Liver (tissue), 3 donors: ENCODE data around the gene HSD3B1.

Experiments used
- CTCF ChIP-seq: fragments of 150-350 bp; IDR thresholded peaks from 2 replicates; pipeline ENCODE4 v1.5.1; 2017; ENCODE audit warnings: improper control_type of control experiment, low read depth, low read length; ENCODE audit not compliant: missing input control
- FOXA2 ChIP-seq: IDR thresholded peaks from 2 replicates; pipeline ENCODE4 v1.6.1; 2016; ENCODE audit warnings: antibody characterized with exemption
- MAX ChIP-seq: IDR thresholded peaks from 2 replicates; pipeline ENCODE4 v1.6.1; 2016; ENCODE audit warnings: antibody characterized with exemption
- RXRA ChIP-seq, 2 donors: IDR thresholded peaks; 2 replicates each; pipeline ENCODE4 v1.6.1; 2017 to 2018; ENCODE audit warnings: antibody characterized with exemption in 2 of 2, mild to moderate bottlenecking in 1 of 2
- SP1 ChIP-seq: IDR thresholded peaks from 2 replicates; pipeline ENCODE4 v1.6.1; 2018; ENCODE audit warnings: antibody characterized with exemption, mild to moderate bottlenecking
- TAF1 ChIP-seq: conservative IDR thresholded peaks from 2 replicates; pipeline ENCODE4 v1.6.1; 2016; ENCODE audit warnings: antibody characterized with exemption, mild to moderate bottlenecking
- YY1 ChIP-seq: IDR thresholded peaks from 2 replicates; pipeline ENCODE4 v1.6.1; 2016; ENCODE audit warnings: antibody characterized with exemption, mild to moderate bottlenecking
- donor health status: healthy.
- donor health status: healthy.

GRCh38 chr1:119516680-119517079, 9.7 kb downstream of the HSD3B1 start:
- TF ChIP-seq CTCF: peak; percentile 13
- TF ChIP-seq YY1: no peak
- no peak for TF ChIP-seq SP1
- no peak for TF ChIP-seq MAX
- TF ChIP-seq TAF1: no peak
- TF ChIP-seq FOXA2: no peak
- TF ChIP-seq RXRA (IDR thresholded peaks at IDR 0.05): no peak
